HG02798 (cell line): ENCODE results near the gene NTM.
"Not testable (repeated sequence)": the region's sequence is repeated elsewhere in the genome, so short reads cannot be mapped to it uniquely, and the experiment has no call there.

ENCODE experiments used
- ATAC-seq: cut with Tn5 transposase; IDR thresholded peaks from one replicate; pipeline ENCODE4 v1.9.1; 2021; ENCODE audit warnings: mild to moderate bottlenecking; ENCODE audit not compliant: unreplicated experiment, poor library complexity

Gene NTM

DNA sequence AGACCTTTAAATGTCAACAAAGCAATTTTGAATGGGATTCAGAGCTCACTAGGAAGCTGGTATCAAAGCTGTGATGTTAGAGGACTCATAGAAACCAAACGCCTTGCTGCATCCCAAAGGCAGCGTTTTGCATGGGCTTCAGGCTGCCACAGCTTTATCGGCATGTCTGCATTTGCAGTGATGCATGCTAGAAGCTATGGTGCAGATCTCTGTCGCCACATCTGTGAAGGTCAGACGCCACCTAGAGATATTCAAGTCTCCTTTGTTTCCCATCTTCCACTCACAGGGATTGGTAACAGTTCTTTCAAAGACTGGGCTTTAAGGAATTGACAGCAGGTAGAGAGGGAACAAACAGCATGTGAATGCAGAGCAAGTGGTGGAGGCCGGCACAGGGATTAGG lies 47.8 kb downstream of the NTM start:
- no peak for ATAC-seq

DNA sequence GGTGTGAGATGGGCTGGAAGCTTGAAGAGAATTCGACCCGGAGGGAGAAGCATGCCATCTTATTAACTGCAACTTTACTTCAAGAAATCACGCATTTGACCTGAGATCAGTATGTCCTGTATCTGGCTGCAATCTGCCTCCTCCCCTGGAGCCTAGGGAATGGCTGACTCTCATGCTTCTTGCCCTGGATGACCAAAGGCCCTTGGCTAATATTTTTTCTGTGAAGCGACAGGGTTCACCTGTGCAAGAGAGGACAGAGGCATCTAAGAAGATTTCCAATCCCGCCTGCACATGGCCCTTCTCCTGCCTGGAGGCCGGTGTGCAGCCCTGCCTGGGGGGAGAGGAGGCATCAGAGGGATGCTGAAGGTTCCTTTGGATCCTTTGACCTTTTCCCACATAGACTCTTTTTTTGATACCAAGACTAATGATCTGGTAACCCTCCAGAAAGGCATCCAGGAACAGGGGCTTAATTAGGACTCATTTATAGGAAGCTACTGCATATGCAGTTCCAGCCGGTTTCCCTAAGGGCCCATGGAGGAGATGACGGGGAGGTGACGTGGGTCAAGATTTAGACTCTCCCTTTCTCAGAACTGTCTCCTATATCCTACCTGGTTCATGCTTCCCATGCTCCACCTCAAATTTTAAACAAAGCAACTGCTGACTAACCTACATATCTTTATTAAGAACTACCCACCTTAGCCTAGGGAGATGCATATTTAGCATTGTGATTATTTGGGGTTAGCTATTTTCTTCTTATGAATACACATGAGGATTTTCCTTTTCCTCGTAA lies 50.8 kb downstream of the NTM start:
- no peak for ATAC-seq

DNA sequence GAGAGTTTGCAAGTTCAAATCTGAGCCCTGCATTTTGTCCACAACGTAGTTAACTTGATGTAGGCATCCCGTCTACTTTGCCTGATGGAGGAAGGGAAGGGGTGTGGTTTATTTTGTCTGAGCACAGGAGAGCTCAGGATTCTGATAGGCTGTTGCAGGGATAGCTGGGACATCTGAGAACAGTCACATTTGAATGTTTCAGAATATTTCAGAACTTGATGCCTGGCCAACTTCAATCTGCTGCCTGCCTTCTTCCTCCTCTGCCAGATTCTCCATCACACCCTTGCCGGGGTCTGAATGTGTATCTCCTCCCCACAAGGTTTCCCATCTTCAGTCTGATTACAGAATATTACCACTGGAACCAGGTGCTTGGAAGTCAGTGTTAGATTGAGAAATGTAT lies 51.6 kb downstream of the NTM start:
- ATAC-seq: no peak

DNA sequence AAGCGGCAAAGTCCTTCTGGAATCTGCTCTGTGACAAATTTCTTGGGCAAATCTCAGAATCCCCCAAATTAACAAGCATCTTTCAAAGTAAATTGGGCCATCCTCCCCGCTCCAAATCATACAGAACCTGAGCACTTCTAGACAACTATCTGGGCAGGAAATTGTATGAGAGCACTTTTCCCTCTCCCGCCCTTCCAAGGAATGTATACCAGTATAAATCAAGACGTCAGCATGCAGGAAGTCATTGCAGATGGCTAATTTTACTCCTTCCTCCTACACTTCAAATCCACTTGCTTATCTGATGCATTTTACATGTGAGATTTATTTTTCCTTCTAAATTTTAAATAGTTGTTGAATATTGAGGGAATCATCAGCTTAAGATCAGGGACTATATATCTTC lies 52.1 kb downstream of the NTM start:
- ATAC-seq: no peak

DNA sequence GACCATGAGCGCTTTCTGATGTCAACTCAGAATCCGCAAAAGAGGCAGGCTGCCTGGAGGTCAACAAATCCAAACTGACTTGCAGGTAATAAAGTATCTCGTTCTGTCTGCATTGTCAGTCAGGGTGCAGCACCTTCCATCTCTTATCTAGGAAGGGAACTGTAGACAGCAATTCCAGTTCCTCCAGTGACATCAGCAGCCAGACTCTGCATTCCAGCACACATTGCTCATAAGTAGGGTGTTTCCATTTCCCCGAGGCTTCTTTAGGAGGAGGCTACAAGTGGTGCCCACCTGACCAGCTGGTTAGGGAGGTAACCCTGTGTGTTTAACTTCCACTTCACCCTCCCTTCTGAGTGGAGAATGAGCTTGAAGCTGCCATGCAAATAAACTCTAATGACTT lies 53.3 kb downstream of the NTM start:
- no peak for ATAC-seq

DNA sequence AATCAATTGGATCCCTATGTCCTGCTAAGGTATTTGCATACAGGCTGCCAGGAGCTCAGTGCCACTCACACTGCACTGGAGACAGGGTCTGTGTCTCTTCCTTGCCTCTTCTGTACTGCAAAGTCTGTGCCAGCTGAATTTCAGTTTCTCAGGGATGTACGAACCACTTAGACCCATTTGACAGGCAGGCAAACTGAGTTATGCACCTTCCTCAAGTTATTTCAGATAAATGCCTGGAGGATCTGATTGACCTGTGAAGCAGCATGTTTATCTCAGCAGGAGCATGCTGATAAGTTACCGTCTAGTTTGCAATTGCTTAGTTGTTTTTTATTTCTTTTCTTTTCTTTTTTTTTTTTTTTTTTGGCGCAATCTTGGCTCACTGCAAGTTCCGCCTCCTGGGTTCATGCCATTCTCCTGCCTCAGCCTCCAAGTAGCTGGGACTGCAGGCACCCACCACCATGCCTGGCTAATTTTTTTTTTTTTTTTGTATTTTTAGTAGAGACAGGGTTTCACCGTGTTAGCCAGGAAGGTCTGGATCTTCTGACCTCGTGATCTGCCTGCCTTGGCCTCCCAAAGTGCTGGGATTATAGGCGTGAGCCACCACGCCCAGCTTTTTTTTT lies 54.0 kb downstream of the NTM start:
- not testable (repeated sequence) for ATAC-seq

DNA sequence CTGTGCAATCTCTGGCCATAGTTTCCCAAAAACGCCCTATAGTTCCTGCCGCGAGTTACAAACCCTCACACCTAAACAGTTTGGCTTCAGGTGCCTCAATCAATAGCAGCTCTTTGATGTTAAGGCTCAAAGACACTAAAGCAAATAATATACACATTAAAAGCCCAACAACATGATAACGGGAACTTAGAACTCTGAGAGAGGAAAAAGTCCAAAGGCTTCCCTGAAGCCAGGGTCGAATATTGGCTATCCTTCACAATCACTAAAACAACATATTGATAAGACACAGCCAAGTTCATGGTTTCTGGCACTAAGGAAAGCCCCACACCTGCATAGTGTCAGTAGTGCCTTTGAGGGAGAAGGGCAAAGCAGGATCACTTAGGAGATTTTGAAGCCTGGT lies 54.9 kb downstream of the NTM start:
- no peak for ATAC-seq

DNA sequence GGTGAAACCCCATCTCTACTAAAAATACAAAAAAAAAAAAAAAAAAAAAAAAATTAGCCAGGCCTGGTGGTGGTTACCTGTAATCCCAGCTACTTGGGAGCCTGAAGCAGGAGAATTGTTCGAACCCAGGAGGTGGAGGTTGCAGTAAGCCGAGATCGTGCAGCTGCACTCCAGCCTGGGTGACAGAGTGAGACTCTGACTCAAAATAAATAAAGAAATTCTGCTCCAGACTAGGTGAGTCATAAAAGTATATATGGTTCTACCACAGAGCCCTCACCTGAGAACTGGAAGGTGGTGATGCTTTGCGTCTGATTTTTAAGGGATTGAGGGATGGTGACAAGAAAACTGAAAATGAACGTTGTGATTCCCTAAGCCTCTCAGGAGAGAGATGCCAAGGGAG lies 58.4 kb downstream of the NTM start:
- no peak for ATAC-seq

DNA sequence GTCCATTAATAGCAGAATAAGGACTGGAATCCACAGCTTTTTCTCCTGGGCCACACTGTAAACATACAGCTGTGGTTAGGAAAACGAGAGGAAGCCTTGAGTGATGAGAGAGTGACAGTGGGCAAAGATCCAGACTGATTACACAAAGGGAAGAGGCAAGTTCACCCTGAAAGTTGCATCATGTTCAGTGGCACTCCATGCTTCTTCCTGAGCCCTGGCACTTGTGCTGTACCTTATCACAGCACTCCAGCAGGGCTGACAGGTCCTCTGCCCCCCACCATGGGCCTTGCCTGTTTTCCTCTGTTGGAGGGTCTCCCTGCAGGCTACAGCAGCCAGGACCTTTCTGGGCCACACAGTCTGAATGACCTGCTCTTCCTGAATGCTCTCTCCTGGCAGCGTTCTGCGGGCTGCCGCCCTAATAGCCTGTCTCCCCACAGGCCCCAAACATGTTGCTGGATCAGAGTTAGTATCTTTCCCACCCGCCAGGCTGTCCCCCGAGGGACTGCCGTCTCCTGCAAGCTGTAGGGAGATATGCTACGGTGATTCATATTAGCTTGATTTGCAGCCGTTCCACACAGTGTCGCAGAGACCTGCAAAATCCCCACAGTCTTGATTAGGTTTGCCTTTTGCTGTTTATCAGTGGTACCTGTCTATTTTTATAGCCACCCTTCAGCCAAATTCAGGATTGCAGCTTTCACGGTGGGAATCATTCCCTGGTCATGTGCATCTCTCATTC lies 60.2 kb downstream of the NTM start:
- ATAC-seq: no peak

DNA sequence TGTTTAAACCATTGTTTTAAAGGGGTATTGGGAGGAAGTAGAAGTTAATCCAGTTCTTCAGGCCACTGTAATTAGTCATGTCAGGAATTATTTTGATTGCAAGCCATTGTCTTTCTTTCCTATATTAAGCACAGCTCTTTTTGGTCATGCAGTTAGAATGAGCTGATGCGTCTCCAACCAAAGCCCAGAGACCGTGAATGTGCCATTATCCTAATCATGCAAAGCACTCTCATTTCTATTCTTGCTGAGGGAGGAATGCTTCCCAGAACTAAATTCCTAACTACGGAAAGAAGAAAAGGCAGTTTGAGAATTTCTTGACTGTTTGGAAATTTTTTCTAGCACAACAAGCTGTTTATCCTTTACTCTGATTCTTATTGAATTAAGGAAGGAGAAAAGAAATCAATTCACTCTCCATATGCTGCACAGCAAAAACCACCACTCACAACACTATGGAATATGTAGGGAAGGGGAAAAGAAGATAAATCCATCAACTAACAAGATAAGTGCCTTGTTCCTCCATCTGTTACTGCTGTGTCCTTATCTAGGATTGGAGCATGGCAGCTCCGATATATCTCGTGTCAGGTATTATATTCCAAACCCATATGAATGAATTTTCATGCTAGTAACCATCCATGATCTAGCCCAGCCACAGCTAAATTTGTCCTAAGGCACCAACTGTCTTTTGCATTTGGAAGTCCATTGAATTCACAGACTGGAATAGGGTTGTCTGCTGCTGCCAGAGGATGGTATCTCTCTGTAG lies 70.8 kb downstream of the NTM start:
- ATAC-seq: no peak

DNA sequence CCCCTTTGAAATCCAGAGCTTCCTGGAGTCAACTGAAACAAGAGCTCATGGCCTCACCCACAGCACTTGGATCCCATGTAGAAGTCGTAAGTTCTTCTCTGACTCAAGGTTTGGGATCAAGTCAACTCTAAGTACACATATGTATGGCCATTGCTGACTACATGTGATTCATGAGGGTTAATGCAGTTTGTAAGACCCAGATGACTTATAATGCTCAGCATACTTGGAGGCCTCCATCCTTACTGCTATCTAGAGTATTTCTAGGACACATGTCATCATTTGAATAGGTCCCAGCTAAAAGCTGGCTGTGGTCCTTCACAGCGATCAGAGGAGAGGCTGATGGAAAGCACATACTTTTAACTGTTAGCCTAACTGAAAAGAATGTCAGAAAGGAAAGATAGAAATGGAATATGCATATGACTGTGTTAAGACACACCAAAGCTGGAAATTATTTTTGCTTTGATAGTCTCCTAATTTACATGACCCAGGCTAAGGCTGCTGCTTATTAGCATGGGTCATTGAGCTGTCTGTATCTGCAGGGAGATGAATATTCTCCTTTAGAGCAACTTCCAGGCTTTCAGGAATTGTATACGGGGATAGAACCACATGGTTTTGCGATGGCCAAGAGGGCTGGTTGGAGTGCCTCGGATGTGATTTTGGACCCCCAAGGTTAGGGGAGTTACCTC lies 76.3 kb downstream of the NTM start:
- no peak for ATAC-seq

DNA sequence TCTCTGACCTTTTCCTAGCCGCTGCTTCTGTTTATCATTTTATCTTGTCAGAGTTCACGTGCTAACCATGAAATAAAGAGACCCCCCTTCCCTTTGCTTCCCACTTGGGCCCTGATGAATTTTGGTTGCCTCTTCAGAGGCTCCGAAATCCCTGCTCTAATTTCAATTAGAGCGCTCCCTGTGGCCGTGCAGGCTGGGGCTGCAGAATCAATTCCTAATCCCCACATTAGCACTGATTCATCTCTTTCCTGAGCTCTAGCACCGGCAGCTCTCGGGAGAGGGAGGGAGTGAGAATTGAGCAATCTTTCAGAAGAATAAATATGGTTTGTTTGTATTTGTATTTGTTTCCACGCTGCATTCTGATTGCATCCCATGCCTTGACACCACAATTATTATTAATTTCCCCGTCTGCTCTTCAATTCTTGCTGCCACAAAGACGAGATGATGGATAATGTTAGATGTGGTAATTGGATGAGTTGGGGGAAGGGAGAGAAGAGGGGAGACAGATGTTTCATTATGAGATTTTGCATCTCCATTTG lies 76.9 kb downstream of the NTM start:
- ATAC-seq: no peak

DNA sequence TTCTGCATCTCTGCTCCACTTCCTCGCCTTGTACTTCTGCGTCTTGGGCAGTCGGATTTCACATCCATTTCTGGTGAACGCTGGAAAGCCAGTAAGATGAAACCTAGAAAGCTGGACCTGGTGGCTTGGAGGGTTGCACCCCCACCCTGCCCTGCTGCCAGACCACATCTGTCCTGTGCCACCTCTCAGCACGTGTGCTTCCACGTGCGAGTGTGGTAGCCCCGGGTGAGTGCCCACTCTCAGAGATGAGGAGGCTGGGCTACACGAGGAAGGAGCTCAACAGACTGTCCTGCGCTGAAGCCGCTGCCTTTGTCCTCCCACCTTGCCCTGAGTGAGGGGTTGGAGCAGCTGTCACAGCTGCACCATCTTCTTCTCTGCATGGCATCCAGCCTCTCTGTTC lies 77.5 kb downstream of the NTM start:
- no peak for ATAC-seq

DNA sequence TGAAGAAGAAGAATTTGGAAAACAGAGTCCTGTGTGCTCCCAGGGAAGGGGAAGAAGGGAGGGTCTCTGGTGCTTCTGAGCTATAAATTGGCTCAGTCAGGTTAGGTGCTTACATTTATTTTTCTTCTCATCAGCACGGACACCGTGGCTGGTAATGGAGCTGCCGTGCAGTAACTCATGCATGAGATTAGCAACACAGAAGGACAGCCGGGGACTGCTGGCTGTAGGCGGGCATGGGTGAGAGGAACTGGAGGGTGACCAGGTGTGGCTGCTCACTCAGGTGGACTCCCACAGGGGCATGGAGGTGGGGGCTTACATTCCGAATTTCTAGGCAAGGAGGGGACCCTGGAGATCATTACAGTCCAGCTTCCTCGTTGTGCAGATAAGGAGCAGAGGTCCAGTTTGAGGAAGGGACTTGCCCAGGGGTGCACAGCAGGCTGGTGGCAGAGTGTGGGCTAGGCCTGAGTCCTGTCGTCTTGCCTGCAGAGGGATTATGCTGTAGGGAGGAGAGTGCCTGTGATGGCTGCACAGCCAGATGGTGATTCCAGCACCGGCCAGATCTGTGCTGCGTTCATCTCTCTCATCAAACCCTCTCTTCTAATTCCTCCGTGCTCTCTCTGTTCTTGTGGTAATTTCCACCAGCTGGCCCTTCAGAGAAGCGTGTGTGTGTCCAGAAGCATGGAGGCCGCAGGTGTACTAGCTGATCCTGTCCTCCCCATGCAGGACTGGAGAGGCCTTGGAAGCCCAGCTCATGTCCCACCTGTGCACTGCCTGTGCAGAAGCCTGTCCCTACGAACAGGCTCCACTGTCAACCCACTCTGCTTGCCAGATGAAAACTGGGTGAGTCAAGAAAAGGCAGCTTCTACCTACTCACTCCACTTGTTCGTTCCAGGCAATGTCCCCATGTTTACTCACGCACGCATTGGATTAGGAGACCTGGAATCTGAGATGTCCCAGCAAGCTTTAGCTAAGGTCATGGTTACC lies 78.9 kb downstream of the NTM start:
- ATAC-seq: no peak

DNA sequence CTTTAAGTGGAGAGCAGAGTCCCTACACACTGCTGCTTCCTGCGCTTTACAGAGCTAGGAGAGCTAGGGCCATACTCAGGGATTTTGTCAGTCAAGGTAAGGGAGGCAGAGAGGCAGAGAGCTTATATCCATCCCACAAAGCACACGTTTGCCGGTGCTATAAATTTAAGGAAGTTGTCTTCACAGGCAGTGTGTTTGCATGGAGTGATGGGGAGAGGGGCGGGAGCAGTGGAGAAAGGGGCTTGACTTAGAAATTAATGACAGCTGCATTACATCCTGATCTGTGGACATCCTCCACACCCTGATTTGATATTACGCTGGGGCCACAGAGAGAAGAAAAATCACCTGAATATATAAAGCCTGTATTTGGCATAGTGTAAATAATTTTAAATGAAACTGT lies 84.1 kb downstream of the NTM start:
- no peak for ATAC-seq

DNA sequence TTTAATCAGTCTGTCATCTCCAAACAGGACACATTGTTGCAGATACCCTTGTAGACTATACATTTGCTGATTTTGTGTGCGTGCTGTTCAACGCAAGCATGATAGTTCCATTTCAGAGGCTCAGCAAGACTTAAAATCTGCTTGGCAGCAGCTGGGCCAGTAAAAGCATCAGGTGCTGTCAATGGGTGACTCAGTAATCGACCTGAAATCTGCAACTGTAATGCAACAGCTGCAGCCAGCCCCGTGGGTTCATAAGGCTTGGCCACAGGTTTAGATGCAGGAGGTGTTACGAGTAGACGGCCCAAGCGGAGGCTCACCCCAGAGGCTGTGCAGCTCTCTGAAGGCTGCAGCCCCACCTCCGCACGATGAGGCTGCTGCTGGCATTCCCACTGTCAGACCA lies 84.6 kb downstream of the NTM start:
- no peak for ATAC-seq

DNA sequence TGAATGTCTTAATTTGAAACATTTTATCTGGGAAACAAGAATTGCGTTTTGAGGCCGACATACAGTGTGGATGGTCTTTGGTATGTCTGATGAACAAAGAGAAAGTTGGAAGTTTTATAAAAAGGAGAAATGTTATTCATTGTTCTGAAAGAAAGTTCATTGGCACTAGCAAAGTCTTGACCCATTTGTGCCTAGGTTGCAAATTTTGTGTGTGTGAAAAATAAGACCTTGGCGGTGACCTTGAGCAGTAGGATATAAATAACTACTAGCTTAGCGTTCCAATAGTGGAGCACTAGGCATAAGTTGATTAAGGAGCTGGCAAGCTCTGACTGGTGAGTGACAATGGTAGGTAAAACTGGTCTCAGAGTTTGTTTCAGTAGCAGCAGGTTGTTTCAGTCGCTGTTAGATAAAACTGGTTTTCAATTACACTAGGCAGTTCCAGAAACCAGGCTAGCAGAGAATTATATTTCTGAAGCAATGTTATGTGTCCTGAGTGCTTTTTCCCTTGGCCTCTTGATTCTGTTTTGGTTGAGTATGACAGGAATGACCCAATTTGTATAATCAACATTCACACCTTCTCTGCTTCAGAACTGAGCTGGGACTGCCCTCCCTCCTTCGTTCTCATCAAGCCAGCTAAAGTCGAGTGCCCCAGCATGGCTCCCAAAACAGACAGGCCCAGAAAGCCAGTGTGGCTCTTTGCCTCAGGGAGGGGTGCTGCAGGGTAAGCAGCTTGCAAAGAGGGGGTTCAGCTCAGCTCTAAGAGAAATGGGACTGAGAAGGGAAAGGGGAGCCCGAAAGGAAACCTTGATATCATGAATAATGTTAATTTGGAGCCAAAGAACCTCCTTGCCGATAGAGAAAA lies 85.7 kb downstream of the NTM start:
- no peak for ATAC-seq

DNA sequence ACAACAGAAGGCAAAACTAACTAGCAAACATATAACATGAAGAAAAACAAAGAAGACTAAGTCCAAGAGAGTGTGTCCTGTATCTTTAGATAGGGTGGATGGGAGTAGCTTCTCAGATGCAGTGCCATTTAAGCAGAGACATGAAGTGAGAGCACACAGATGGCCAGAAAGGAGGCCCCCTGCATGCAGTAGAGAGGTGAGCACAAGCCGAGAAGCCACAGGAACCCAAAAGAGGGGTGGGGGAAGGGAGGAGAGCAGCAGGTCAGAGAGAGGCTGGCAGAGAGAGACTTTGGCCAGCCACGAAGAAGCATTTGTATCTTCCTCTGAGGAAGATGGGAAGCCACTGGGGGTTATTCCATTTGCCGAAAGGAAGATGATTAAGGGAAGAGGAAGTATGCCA lies 86.7 kb downstream of the NTM start:
- no peak for ATAC-seq
